ENCODE data around the gene SARS2.

SARS2 gene

GRCh38 chr19:38929929-38930775 lies at the start of gene SARS2:
SARS2 (minus strand) TSS chr19:38930763; CDS start chr19:38930736, 27 bp downstream.
- TF ChIP-seq GATA3 (IDR thresholded peaks at IDR 0.05; ENCODE audit: low read depth, low read length) (no peak), GATA2 (IDR thresholded peaks at IDR 0.05; ENCODE audit: low read depth, low read length) (0 out of 2 replicates have a peak, but pooled peaks have one; percentile 8)

- TF ChIP-seq GATA2 (IDR thresholded peaks at IDR 0.05; ENCODE audit: low read depth, low read length) (no peak), GATA3 (IDR thresholded peaks at IDR 0.05; ENCODE audit: low read depth, low read length) (no peak)
These were observed 49.2 kb upstream of the SARS2 start for GRCh38 chr19:38979812-38980211.

- TF ChIP-seq GATA2 (IDR thresholded peaks at IDR 0.05; ENCODE audit: low read depth, low read length) (no peak), GATA3 (IDR thresholded peaks at IDR 0.05; ENCODE audit: low read depth, low read length) (no peak)
These were observed 47.7 kb upstream of the SARS2 start for GRCh38 chr19:38978326-38978689.

GRCh38 chr19:38977445-38978325 lies 47.1 kb upstream of the SARS2 start:
- TF ChIP-seq GATA2 (IDR thresholded peaks at IDR 0.05; ENCODE audit: low read depth, low read length) (no peak), GATA3 (IDR thresholded peaks at IDR 0.05; ENCODE audit: low read depth, low read length) (no peak)

GRCh38 chr19:38975861-38976271 lies 45.3 kb upstream of the SARS2 start:
- TF ChIP-seq GATA3 (IDR thresholded peaks at IDR 0.05; ENCODE audit: low read depth, low read length) (no peak), GATA2 (IDR thresholded peaks at IDR 0.05; ENCODE audit: low read depth, low read length) (no peak)

- no peak for TF ChIP-seq GATA2 (IDR thresholded peaks at IDR 0.05; ENCODE audit: low read depth, low read length)
- TF ChIP-seq GATA3 (IDR thresholded peaks at IDR 0.05; ENCODE audit: low read depth, low read length), result no peak
These were observed 44.8 kb upstream of the SARS2 start, which contains the start of gene FBXO17 for GRCh38 chr19:38975214-38975860. FBXO17 (minus strand) TSS chr19:38975742; CDS start chr19:38950319, 25,423 bp downstream.

GRCh38 chr19:38974624-38975213 lies 44.2 kb upstream of the SARS2 start:
- TF ChIP-seq GATA2 (IDR thresholded peaks at IDR 0.05; ENCODE audit: low read depth, low read length) (no peak), GATA3 (IDR thresholded peaks at IDR 0.05; ENCODE audit: low read depth, low read length) (no peak)

GRCh38 chr19:38971672-38972071 lies 41.1 kb upstream of the SARS2 start:
- no peak for TF ChIP-seq GATA3 (IDR thresholded peaks at IDR 0.05; ENCODE audit: low read depth, low read length)

GRCh38 chr19:38970664-38971532 lies 40.3 kb upstream of the SARS2 start:
- TF ChIP-seq GATA3 (IDR thresholded peaks at IDR 0.05; ENCODE audit: low read depth, low read length) (no peak), GATA2 (IDR thresholded peaks at IDR 0.05; ENCODE audit: low read depth, low read length) (no peak)

GRCh38 chr19:38964738-38965137 lies 34.2 kb upstream of the SARS2 start:
- TF ChIP-seq GATA3 (IDR thresholded peaks at IDR 0.05; ENCODE audit: low read depth, low read length) (no peak), GATA2 (IDR thresholded peaks at IDR 0.05; ENCODE audit: low read depth, low read length) (no peak)

GRCh38 chr19:38959618-38960017 lies 29.1 kb upstream of the SARS2 start:
- TF ChIP-seq GATA3 (IDR thresholded peaks at IDR 0.05; ENCODE audit: low read depth, low read length) (no peak), GATA2 (IDR thresholded peaks at IDR 0.05; ENCODE audit: low read depth, low read length) (no peak)

GRCh38 chr19:38958301-38958700 lies 27.7 kb upstream of the SARS2 start:
- no peak for TF ChIP-seq GATA2 (IDR thresholded peaks at IDR 0.05; ENCODE audit: low read depth, low read length)
- TF ChIP-seq GATA3 (IDR thresholded peaks at IDR 0.05; ENCODE audit: low read depth, low read length), result no peak

GRCh38 chr19:38956264-38956663 lies 25.7 kb upstream of the SARS2 start:
- TF ChIP-seq GATA2 (IDR thresholded peaks at IDR 0.05; ENCODE audit: low read depth, low read length) (no peak), GATA3 (IDR thresholded peaks at IDR 0.05; ENCODE audit: low read depth, low read length) (no peak)

Data from SH-SY5Y (cell line).